Measurements from ENCODE around the gene CCDC158. TPM values are rescaled to one million over a fixed set of nuclear protein-coding genes. Genes with fewer than 3 reads are reported as not detected.
A peak's percentile ranks its signal among the peaks of the same experiment; 100 is the strongest.

The CCDC158 gene
- total and polyA plus RNA-seq, 4 donors = 0.04 to 0.37 (median 0.14) TPM

- H3K4me3 ChIP-seq = peak overlapping the region; percentile 73
- ATAC-seq (ENCODE audit: insufficient read depth, low FRiP score) = peak; percentile 58
- 5 to 10% methylated on average over 37 of the region's 37 CpGs for WGBS, 2 donors
- peaks cover 0 to 20% (median 10%) of the 10 kb centered on the region in 5 donors for H3K4me1 ChIP-seq (ENCODE audit: control insufficient read depth in 5 of 5, insufficient read depth in 5 of 5, low read length in 5 of 5)
- H3K9ac ChIP-seq (ENCODE audit: insufficient read depth in 1 of 2, low read length in 2 of 2) = peak overlapping the region; percentile 8 to 77
- TF ChIP-seq CTCF (IDR thresholded peaks at IDR 0.05; ENCODE audit: control extremely low read depth, extremely low read depth) = no peak
- DNase-seq = peak; percentile 50 to 61 (median 59)
- no peaks in the 10 kb centered on the region for H3K27me3 ChIP-seq (ENCODE audit: control insufficient read depth in 3 of 3, insufficient read depth in 3 of 3, low read length in 2 of 3)
- H3K27ac ChIP-seq (ENCODE audit: low read depth in 1 of 2, low read length in 1 of 2) = peak overlapping the region; percentile 92
- H3K36me3 ChIP-seq (ENCODE audit: control insufficient read depth in 4 of 4, insufficient read depth in 4 of 4, low read length in 4 of 4) = peaks cover 0 to 11% (median 4%) of the 10 kb centered on the region in 4 donors
- H3K9me3 ChIP-seq (ENCODE audit: control insufficient read depth in 4 of 4, insufficient read depth in 3 of 4, low read length in 3 of 4) = no peaks in the 10 kb centered on the region
Measured at GRCh38 chr4:76306882-76307659, 113.9 kb downstream of the CCDC158 start.

DNA sequence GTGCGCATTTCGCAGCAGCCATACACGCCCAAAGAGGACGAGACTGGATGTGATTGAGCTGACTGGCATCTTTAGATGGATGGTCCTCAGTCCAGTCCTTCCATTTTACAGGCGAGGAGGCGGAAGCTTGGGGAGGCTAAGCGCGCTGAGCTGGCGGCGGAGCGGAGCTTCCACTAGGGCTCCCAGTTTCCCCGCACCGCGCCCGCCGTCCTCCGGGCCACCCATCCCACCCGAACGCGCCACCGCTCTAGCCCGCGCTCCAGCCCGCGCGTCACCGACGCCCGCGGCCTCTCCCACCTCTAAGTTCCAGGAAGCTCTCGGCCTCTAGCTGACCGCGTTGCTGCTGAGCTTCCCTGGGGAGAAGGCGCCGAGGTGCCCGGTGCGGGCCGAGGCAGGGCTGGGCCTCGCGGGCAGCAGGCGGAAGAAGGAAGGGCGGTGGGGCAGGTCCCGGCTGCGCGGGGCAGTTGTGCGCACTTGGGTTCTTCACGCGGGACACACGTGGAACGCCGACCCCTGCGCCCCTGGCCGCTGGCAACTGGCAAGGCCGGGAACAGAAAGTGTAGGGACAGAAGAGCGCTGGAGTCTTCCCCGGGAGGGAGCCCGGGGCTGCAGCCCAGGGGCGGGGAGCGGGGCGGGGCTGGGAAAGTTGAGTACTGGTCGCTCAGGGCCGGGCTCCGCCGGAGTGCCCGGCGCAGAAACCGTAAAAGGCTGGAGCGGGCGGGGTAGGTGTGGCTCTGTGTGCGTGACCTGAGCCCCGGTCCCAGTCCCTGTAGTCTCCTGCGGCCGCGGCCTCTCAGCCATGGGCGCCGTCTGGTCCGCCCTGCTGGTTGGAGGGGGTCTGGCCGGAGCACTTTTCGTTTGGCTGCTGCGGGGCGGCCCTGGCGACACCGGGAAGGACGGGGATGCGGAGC is 114.7 kb downstream of the CCDC158 start, which contains the start of gene STBD1:
Gene STBD1, plus strand, starts transcription at position 763 of the 911 bp plus-strand sequence. Its CDS starts 37 bp downstream, at position 800.
- H3K4me1 ChIP-seq (ENCODE audit: control insufficient read depth in 5 of 5, insufficient read depth in 5 of 5, low read length in 5 of 5) = peaks cover 0 to 20% (median 9%) of the 10 kb centered on the region in 5 donors
- no peaks in the 10 kb centered on the region for H3K27me3 ChIP-seq (ENCODE audit: control insufficient read depth in 3 of 3, insufficient read depth in 3 of 3, low read length in 2 of 3)
- peak within 1 kb of the TSS; percentile 73 for H3K4me3 ChIP-seq
- peak within 1 kb of the TSS; percentile 92 for H3K27ac ChIP-seq (ENCODE audit: low read depth in 1 of 2, low read length in 1 of 2)
- H3K9me3 ChIP-seq (ENCODE audit: control insufficient read depth in 4 of 4, insufficient read depth in 3 of 4, low read length in 3 of 4) = no peaks in the 10 kb centered on the region
- DNase-seq = peak; percentile 78 to 82 (median 81)
- peaks cover 0 to 11% (median 4%) of the 10 kb centered on the region in 4 donors for H3K36me3 ChIP-seq (ENCODE audit: control insufficient read depth in 4 of 4, insufficient read depth in 4 of 4, low read length in 4 of 4)
- ATAC-seq (ENCODE audit: insufficient read depth, low FRiP score) = peak; percentile 87
- no peak for TF ChIP-seq CTCF (IDR thresholded peaks at IDR 0.05; ENCODE audit: control extremely low read depth, extremely low read depth)
- H3K9ac ChIP-seq (ENCODE audit: insufficient read depth in 1 of 2, low read length in 2 of 2) = peak within 1 kb of the TSS; percentile 8 to 91
- 1% methylated on average over 71 to 85 of the region's 85 CpGs for WGBS, 2 donors

DNA sequence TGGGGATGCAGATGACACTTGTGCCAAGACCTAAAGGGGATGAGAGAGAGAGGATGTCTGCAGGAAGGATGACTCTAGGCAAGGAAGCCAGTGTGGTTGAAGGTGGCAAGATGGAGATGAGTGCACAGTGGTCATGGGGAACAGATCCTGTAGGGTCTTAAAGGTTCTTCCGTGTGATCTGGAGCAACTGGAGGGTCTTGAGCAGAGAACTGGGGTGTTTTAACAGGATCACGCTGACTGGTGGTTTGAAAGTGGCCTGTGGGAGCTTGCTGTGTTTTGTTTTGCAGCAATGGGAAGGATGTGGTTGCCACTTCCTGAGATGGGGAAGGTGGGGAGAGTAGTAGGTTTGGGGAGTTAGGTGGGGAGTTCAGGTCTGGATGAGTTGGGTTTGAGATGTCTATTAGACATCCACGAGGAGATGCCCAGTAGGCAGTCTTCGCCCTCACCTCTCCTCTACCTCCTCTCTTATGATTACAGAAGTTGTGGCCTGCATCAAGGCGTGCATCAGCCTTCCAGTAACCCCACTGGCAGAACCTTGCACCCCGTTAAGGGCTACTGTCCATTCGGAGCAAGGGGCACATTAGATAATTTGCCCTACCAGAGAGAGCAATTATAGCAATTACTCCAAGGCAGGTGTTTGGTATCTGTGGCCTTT is 115.8 kb downstream of the CCDC158 start:
- Histone ChIP-seq H3K9me3 (ENCODE audit: control insufficient read depth in 4 of 4, insufficient read depth in 3 of 4, low read length in 3 of 4) (no peaks in the 10 kb centered on the region), H3K36me3 (ENCODE audit: control insufficient read depth in 4 of 4, insufficient read depth in 4 of 4, low read length in 4 of 4) (peaks cover 0 to 11% (median 4%) of the 10 kb centered on the region in 4 donors), H3K4me1 (ENCODE audit: control insufficient read depth in 5 of 5, insufficient read depth in 5 of 5, low read length in 5 of 5) (peaks cover 0 to 20% (median 9%) of the 10 kb centered on the region in 5 donors), H3K4me3 (no peak overlapping the region), H3K27ac (ENCODE audit: low read depth in 1 of 2, low read length in 1 of 2) (no peak overlapping the region), H3K9ac (ENCODE audit: insufficient read depth in 1 of 2, low read length in 2 of 2) (no peak overlapping the region), H3K27me3 (ENCODE audit: control insufficient read depth in 3 of 3, insufficient read depth in 3 of 3, low read length in 2 of 3) (no peaks in the 10 kb centered on the region)
- DNase-seq (no peak), ATAC-seq (ENCODE audit: insufficient read depth, low FRiP score) (no peak)
- WGBS, 2 donors = 38 to 72% methylated on average over 7 of the region's 7 CpGs
- no peak for TF ChIP-seq CTCF (IDR thresholded peaks at IDR 0.05; ENCODE audit: control extremely low read depth, extremely low read depth)

Measured in lung (tissue), 12 donors.